Stimulated activated CD8-positive, alpha-beta memory T cell treated with anti-CD3 and anti-CD28 coated beads, Interleukin-2, amount 100 ng/mL, for 48 hours (primary cell): ENCODE results near the gene TM6SF1.
A peak's percentile ranks its signal among the peaks of the same experiment; 100 is the strongest.
"Not testable (repeated sequence)": the region's sequence is repeated elsewhere in the genome, so short reads cannot be mapped to it uniquely, and the experiment has no call there.

Experiments used
- DNase-seq, 2 donors: peaks; one replicate each; pipeline ENCODE4 v3.0.0-alpha.2; 2020; ENCODE audit warnings: low read depth in 2 of 2

Gene TM6SF1

DNA sequence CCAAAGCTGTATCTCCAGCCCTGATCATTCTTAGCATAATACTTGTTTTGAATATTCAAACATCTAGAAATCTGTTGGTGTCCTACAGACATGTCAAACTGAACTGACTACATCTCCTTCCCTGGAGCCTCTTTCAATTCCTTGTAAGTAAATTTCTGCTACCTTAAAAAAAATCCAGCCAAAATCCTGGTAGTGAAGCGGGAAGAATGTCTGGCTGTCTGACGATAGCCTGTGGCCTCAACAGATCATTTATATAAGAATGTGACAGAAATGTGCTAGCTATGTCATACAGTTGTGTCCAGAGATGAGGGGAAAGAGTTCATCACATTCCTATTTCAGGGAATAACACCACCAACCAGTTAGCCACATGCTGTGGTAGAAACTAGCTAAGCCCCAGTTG, 18.6 kb upstream of the TM6SF1 start:
- no peak for DNase-seq

DNA sequence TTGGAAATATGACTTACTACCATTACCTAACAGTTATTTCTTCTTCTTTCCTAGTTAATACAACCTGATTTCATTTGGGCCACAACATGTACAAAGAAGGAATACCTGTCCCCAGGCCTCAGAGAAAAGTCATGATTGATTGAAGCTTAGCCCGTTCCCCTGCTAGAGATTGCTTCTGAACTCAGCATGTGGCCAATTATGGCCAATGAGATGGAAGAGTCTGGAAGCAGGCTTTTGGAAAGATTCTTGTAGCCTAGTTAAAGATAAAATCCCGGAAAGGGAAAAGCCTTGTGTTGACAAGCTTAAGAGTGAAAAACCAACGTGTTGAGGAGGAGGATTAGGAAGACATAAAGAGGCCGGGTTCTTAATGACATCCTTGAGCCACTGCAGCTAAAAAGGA, 17.0 kb upstream of the TM6SF1 start:
- DNase-seq, result no peak

DNA sequence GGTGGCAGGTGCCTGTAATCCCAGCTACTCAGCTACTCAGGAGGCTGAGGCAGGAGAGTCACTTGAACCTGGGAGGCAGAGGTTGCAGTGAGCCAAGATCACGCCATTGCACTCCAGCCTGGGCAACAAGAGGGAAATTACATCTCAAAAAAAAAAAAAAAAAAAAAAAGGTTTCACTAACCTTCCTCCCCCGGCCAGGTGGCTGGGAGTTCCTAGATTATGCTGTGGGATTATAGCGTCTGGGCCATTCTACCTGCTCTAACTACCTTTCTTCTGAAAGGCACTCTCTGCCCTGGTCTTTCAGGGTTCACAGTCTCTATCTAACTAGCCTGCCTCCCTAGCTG, 15.5 kb upstream of the TM6SF1 start:
- DNase-seq, result not testable (repeated sequence)

DNA sequence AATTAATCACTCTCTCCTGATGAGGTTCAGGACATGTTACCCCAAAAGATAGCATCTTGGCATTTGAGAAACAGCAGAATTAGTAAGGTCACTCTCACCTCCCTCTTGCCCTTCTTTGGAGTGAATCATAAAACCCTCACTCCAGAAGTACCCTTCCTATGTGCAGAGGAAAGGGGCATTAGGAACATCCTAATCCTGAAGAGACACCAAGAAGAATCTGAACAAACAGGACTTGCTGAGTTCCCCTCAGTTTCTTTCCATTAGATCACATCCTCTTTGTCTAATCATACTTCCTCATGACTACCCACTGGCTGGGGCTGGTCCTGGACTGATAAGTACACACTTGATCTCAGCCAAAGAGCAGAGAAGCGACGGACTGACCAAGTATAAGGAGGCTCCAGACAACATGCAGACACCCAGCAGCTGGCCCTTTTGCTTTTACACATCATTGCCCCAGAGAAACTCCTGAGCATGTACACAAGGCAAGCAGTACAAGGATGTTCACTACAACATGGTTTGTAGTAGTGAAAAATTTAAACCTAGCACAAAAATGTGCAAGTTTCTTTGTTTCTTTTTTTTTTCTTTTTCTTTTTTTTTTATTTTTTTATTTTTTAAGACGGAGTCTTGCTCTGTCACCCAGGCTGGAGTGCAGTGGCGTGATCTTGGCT, 15.0 kb upstream of the TM6SF1 start:
- DNase-seq, result no peak

DNA sequence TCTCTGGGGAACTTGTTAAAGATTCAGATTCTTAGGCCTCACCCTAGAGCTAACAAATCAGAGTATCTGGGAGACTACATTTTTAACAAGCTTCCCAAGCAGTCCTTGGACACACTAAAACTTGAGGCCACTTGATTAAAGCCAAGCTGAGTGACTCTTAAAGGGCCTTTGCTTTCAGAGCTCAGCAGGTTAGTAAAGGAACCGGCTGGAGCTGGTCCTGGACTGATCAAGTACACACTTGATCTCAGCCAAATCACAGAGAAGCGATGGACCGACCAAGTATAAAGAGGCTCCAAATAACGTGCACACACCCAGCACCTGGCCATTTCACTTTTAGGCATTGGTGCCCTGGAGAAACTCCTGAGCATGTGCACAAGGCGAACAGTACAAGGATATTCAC, 12.9 kb upstream of the TM6SF1 start:
- DNase-seq, result no peak

DNA sequence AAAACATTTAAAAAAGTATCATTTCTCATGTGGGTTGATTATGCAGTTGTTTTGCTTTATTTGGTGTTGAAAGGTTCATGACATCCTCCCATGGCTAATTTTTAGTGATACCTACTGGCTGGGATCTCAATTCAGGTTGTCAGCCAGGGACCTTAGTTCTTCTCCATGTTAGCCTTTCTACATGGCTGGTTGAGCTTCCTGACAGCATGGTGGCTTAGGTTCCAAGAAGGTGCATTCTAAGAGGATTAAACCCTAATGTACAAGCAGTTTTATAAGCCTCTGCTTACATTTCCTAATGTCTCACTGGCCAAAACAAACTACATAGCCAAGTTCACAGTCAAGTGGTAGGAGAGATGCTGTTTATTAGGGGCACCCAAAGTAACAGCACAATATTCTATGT, 9.4 kb upstream of the TM6SF1 start:
- DNase-seq, result no peak

DNA sequence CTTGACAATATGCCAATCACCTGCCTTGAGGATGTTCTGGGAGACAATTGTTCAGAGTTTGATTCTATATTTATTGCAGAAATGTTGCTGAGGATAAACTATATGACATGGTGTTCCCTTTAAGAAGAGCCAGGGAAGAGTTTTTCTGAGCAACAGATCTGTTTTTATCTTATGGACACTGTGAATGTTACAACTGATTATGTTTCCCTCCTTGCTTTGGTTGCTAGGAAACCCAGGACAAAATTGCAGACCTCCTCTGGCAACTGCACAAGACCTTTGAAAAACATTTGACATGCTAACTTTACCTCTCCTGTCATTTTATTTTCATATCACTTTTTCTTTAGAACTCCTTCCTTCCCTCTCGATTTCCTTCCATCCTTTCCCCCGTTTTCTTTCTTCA, 8.2 kb upstream of the TM6SF1 start:
- no peak for DNase-seq

DNA sequence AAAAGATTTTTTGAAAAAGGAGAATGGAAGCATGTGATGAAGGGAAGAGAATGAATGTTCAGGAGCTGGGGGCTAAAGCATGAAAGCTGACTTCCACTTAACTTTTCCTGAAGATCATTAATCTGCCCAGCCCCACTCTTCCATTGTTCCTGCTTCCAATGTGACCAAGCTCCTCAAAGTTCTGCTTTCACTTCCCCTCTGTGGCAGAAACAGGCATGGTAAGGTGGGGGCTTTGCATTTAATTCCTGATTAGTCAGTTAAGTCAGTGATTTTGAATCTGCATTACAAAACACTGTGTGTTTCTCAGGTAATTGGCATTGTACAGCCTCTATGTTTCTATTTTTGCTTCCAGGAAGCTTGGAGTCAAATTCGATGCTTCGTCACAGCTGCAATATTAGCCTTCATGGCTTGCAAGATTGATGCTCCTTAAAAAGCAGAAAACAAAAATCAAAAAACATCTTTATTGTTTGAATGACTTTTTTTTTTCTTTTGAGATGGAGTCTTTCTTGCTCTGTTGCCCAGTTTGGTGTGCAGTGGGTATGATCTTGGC, 7.3 kb upstream of the TM6SF1 start:
- DNase-seq, result no peak

DNA sequence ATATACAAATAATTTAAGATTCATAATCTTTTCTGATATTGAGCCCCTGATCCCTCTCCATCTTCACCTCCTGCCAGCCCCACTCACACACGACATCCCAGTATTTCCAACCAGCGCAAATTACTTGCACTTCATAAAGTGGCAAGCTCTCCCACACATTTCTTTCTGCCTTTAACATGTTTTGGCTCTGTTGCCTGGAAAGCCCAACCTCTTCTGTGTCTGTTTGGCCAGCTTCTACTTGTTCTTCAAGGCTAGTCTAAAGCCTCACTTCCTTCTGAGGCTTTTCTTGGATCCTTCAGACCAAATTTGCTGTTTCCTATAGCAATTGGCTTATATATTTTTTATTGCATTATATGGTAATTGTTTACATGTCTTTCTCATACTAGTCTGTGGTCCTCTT, 5.1 kb upstream of the TM6SF1 start:
- no peak for DNase-seq

DNA sequence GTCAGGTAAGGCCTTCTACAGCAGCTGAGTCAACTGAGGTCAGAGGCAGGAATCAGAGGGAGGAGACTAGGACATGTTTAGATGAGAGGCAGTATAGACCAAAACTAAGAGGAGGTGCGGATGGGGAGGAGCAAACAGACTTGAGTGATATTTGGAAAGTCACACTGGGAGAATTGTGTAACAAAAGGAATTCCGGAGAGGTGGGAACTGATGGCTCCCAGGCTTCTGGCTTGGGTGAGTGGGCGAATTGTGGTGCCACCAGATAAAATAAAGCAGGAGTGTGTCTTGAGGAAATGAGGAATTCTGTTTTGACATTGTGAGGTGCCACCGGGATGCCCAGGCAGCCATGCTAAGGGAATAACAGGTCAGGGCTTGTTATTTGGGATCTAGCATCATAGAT, 3.3 kb upstream of the TM6SF1 start:
- DNase-seq, result no peak

DNA sequence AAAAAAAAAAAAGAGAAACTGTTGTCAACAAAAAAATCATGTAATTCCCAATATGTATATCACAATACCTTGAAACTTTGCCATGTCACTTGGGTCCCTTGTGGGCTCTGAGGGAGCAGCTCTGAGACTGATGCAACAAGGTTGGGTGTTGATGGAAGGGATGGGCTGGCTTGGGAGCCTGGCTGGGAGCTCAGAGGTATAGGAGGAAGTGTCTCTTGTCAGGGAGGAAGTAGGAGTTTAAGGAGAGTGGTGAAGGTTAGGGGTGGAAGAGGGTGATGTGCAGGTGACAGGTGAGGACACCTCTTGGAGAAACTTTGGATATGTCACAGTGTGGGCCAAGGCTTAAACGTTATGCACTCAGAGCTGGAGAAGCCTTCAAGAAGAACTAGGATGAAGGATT, 2.0 kb upstream of the TM6SF1 start:
- no peak for DNase-seq

DNA sequence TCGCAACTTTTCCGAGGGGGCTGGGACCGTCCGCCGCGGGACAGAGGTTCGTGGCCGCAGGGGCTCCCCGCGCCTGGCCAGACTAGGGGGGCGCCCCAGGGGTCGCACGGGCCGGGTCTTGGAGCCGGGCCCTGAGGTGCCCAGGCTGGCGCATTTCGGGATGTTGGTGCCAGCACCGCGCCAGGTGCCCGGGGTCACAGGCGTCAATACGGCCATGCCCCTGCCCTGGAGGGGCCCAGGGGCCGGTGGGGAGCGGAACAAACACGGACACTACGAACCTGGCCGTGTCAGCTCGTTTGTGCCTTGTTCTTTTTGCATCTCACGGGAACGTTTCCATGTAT, 366 bp downstream of the TM6SF1 start:
- no peak for DNase-seq

DNA sequence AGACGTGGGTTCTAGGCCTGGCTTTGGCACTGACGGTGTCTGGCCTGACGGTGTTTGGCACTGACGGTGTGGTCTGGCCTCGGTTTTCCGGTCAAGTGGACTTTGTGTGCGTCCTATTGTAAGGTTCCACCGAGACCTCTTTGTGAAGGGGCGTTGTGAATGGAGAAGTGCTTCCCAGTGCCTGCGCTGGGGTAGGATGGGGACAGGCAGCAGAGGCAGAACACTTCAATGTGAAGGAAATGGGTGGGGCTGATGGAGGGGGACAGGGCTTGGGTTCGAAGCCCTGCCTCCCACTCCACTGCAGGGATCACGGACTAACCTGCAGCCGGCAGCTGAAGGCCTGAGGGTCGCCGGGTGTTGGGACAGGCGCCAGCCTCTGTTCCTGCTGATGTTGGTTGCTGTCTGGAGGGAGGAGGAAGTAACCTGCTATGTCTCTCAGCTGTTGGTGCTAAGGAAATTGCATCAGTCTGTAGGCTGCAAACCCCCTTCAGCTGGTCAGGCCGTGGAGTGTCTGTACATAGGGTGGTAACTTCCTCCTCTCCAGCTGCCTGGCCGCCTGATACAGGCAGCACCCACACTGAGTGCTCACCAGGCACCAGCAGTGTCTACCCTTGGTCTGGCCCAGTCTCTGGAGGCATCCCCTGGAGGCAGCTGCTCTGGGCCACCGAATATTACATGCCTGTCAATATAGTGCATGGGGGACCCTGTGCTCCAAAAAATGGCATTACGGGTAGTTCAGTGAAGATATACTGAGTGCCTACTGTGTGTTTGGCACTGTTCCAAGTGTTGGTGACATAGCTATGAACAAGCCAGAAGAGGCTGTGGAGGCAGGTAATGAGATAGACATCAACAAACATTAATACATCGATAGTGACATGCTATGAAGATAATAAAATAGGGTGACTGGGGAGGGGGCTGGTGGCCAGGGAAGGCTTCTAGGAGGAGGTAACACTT, 1.1 kb downstream of the TM6SF1 start:
- DNase-seq, result peak in 1 of 2 donors; percentile 9

DNA sequence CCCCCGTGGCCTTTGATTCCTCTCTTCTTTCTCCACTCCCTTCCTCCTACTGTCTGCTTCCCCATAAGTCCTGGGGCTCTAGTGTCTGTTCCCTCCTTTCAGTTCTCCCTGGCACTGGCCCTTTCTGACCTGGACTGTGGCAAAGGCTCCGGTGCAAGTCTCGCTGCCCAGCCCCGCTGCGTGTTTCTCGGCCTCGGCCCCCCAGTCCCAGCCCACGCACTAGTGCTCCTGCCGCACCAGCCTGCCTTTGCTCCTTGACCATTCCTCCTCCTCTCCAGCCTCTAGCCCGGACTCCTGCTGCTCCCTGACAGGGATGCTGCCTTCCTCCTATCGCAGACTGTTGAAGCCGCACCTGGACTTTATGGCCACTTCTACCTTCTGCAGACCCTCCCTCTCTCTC, 2.1 kb downstream of the TM6SF1 start:
- DNase-seq, result no peak

DNA sequence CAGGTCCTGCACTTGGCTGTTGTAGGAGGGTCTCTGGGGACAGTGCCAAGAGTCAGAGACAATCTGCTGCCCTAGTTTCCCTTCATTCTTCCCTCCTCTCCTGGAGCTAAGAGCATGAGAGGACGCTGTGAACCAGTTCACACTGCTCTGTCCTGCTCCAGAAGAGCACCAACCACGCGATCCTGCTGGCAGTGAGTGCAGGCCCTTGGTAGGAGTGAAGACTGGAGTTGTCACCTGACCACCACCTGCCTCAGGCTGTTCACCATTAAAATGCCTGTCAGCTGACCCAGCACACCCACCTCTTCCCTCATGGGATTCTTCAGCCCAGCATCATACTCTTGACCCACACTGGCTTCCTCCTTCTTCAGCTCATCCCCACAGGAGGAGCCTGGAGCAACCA, 2.9 kb downstream of the TM6SF1 start:
- DNase-seq, result no peak

DNA sequence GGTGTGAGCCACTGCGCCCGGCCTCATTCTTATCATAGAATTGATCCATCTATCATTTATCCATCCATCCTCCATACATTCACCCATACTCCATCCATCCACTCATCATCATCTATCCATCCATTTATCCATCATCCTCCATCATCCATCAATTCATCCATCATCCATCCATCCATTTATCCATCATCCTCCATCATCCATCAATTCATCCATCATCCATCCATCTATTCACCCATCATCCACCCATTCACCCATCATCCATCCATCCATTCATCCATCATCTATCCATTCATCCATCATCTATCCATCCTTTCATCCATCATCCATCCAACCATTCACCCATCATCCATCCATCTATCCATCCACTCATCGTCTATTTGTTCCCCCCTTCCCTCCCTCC, 3.7 kb downstream of the TM6SF1 start:
- DNase-seq, result no peak

DNA sequence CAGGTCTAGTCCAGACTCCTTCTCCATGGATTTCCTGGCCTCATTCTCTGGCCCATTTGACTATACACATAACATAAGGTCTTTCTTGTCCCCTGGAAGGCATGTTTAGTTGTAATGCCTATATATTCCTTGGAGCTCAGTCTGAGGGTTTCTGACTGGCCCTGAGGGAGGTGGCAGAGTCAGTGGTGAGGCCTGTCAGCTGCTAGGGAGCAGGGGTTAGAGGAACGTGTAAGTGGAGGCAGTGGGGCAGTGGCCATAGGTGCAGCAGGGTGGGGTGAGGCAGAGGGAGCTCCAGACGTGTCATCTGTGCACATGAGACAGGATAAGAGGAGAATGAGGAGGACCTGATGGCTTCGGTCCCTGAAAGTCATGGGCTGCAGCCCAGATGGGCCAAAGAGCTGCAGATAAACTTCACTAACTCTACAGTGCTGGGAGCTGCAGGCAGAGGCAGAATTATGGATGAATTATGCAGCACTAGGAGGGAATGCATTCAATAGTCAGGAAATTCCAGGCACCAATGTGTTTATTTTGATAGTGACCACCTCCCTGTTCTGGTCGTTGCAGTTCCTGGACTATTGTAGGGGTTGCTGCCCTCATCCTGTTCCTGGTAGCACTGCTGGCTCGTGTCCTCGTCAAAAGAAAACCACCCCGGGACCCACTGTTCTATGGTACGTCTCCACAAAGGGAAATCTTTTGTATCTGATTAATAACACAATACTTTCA, 4.9 kb downstream of the TM6SF1 start:
- DNase-seq, result no peak

DNA sequence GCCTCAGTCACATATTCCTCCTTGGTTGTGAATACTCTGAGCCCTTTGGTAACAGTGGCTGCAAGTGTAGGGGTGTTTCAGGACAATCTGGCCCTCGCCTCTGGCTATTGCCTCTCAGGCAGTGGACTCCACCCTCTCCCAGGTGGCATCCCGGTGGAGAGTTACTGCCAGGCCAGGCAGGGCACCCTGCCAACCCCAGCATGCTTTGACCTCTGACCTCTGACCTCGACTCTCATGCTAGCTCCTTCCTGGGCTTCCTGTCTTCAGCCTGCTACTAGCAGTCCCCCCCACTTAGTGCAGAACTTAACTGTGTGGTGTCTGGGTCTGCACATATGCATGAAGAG, 5.5 kb downstream of the TM6SF1 start:
- DNase-seq, result no peak

DNA sequence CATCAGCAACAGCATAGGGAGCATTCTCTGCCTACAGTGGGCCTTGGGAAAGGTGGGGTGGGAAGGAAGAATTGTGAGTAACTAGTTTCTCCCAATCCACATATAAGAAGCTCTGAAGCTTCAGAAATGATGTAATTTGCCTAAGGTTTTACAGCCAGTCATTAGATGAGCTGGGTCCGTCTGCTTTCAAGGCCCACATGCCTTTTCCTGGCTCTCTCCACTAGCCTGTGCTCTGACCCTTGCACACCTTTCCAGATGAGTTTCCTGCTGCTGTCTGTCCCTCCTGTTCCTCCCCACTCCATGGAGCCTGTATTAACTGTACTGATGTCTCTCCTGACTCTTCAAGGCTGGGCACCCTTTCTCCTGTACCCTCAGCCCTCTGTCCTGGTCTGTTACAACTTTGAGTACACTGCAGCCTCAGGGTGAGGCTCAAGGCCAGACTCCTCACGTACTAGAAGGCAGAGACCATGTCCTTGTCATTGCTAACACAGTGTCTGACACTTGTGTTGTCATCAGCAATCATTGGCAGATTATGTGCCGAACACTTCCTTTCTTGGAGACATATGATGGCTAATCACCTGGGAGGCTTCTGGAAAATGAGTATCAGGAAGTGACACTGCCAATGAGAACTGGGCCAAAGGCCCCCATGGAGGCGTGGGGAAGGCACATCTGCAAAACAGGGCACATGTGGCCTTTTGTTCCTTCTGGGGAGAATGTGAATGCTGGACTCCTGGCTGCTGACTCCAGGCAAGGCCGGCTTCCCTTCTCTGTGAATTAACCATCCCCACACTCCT, 6.6 kb downstream of the TM6SF1 start:
- DNase-seq, result no peak

DNA sequence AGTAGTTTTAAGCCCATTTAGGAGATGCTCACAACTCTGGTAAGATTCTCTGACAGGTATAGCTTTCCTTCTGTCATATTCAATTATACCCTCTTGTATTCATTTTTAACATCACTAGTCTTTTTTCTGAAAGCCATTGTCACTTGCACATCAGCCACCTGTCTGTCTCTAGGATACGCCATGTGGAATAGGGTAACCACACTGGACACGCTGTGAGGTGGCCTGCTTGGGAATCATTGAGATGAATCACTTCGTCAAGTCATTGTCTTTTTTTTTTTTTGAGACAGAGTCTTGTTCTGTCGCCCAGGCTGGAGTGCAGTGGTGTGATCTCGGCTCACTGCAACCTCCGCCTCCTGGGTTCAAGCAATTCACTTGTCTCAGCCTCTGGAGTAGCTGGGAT, 7.4 kb downstream of the TM6SF1 start:
- DNase-seq, result no peak

DNA sequence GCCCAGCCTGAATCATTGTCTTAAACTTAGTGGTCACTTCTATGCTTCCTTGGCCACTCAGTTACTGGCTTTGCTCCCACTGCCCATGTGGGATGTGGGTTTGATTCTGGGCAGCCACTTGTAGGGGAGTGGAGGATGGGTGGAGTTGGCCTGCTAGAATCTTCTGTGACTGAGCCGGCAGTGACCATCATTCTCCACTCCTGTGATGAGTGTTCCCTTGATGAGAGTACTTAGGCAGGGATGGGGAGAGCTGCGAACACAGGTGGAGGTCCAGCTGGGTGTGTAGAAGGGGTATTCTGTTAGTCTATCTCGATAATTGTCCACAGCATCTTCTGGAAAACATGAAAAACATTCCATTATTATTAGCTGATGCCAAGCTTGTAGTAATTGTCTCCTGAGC, 8.0 kb downstream of the TM6SF1 start:
- DNase-seq, result no peak
